ENCODE results near the gene APLN.

DNA sequence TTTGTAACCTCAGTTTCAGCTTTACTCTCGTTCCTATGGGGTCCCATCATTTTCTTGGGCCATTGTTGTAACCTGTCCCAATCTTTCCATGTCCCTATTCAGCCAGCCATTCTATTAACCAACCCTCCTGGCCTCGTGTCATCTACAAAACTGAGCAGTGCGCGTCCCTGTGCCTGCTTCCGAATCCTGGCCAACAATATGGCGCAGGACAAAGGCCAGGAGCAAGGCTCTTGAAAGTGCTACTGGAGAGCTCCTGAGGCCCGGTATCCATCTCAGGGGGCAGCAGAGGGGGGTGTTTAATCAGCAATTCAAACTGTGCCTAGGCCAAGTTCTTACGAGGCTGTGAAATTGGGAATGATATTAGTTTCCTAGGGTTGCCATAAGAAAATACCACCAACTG is 41.2 kb upstream of the APLN start:
- TF ChIP-seq, protein P1, sequence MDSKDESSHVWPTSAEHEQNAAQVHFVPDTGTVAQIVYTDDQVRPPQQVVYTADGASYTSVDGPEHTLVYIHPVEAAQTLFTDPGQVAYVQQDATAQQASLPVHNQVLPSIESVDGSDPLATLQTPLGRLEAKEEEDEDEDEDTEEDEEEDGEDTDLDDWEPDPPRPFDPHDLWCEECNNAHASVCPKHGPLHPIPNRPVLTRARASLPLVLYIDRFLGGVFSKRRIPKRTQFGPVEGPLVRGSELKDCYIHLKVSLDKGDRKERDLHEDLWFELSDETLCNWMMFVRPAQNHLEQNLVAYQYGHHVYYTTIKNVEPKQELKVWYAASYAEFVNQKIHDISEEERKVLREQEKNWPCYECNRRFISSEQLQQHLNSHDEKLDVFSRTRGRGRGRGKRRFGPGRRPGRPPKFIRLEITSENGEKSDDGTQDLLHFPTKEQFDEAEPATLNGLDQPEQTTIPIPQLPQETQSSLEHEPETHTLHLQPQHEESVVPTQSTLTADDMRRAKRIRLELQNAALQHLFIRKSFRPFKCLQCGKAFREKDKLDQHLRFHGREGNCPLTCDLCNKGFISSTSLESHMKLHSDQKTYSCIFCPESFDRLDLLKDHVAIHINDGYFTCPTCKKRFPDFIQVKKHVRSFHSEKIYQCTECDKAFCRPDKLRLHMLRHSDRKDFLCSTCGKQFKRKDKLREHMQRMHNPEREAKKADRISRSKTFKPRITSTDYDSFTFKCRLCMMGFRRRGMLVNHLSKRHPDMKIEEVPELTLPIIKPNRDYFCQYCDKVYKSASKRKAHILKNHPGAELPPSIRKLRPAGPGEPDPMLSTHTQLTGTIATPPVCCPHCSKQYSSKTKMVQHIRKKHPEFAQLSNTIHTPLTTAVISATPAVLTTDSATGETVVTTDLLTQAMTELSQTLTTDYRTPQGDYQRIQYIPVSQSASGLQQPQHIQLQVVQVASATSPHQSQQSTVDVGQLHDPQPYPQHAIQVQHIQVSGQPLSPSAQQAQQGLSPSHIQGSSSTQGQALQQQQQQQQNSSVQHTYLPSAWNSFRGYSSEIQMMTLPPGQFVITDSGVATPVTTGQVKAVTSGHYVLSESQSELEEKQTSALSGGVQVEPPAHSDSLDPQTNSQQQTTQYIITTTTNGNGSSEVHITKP (CRISPR knock-in tag; IDR thresholded peaks at IDR 0.05; ENCODE audit: low read depth), result no peak
- TF ChIP-seq ZNF329 (CRISPR knock-in tag; IDR thresholded peaks at IDR 0.05; ENCODE audit: low read depth), result no peak
- no peak for TF ChIP-seq POLR2A (IDR thresholded peaks at IDR 0.05; ENCODE audit: insufficient read depth in 1 of 2, low read depth in 2 of 2, low read length in 2 of 2)
- no peak for TF ChIP-seq TCF7L2 (IDR thresholded peaks at IDR 0.05; ENCODE audit: low read depth, low read length)
- TF ChIP-seq POLR2AphosphoS5 (IDR thresholded peaks at IDR 0.05; ENCODE audit: low read depth, low read length), result no peak
- no peak for TF ChIP-seq ZNF207 (IDR thresholded peaks at IDR 0.05; ENCODE audit: borderline replicate concordance)
- TF ChIP-seq ZNF317 (CRISPR knock-in tag; IDR thresholded peaks at IDR 0.05), result no peak
- TF ChIP-seq, protein P2, sequence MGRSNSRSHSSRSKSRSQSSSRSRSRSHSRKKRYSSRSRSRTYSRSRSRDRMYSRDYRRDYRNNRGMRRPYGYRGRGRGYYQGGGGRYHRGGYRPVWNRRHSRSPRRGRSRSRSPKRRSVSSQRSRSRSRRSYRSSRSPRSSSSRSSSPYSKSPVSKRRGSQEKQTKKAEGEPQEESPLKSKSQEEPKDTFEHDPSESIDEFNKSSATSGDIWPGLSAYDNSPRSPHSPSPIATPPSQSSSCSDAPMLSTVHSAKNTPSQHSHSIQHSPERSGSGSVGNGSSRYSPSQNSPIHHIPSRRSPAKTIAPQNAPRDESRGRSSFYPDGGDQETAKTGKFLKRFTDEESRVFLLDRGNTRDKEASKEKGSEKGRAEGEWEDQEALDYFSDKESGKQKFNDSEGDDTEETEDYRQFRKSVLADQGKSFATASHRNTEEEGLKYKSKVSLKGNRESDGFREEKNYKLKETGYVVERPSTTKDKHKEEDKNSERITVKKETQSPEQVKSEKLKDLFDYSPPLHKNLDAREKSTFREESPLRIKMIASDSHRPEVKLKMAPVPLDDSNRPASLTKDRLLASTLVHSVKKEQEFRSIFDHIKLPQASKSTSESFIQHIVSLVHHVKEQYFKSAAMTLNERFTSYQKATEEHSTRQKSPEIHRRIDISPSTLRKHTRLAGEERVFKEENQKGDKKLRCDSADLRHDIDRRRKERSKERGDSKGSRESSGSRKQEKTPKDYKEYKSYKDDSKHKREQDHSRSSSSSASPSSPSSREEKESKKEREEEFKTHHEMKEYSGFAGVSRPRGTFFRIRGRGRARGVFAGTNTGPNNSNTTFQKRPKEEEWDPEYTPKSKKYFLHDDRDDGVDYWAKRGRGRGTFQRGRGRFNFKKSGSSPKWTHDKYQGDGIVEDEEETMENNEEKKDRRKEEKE (IDR thresholded peaks at IDR 0.05), result no peak
- TF ChIP-seq, protein P3, sequence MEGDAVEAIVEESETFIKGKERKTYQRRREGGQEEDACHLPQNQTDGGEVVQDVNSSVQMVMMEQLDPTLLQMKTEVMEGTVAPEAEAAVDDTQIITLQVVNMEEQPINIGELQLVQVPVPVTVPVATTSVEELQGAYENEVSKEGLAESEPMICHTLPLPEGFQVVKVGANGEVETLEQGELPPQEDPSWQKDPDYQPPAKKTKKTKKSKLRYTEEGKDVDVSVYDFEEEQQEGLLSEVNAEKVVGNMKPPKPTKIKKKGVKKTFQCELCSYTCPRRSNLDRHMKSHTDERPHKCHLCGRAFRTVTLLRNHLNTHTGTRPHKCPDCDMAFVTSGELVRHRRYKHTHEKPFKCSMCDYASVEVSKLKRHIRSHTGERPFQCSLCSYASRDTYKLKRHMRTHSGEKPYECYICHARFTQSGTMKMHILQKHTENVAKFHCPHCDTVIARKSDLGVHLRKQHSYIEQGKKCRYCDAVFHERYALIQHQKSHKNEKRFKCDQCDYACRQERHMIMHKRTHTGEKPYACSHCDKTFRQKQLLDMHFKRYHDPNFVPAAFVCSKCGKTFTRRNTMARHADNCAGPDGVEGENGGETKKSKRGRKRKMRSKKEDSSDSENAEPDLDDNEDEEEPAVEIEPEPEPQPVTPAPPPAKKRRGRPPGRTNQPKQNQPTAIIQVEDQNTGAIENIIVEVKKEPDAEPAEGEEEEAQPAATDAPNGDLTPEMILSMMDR (CRISPR knock-in tag; IDR thresholded peaks at IDR 0.05), result no peak
- no peak for TF ChIP-seq RAD21 (CRISPR knock-in tag; IDR thresholded peaks at IDR 0.05)
- TF ChIP-seq RNF2 (conservative IDR thresholded peaks at IDR 0.05; ENCODE audit: low read depth), result no peak
- TF ChIP-seq, protein P4, sequence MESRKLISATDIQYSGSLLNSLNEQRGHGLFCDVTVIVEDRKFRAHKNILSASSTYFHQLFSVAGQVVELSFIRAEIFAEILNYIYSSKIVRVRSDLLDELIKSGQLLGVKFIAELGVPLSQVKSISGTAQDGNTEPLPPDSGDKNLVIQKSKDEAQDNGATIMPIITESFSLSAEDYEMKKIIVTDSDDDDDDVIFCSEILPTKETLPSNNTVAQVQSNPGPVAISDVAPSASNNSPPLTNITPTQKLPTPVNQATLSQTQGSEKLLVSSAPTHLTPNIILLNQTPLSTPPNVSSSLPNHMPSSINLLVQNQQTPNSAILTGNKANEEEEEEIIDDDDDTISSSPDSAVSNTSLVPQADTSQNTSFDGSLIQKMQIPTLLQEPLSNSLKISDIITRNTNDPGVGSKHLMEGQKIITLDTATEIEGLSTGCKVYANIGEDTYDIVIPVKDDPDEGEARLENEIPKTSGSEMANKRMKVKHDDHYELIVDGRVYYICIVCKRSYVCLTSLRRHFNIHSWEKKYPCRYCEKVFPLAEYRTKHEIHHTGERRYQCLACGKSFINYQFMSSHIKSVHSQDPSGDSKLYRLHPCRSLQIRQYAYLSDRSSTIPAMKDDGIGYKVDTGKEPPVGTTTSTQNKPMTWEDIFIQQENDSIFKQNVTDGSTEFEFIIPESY (CRISPR knock-in tag; IDR thresholded peaks at IDR 0.05), result no peak
- no peak for TF ChIP-seq ZNF501 (CRISPR knock-in tag; IDR thresholded peaks at IDR 0.05)
- TF ChIP-seq, protein P5, sequence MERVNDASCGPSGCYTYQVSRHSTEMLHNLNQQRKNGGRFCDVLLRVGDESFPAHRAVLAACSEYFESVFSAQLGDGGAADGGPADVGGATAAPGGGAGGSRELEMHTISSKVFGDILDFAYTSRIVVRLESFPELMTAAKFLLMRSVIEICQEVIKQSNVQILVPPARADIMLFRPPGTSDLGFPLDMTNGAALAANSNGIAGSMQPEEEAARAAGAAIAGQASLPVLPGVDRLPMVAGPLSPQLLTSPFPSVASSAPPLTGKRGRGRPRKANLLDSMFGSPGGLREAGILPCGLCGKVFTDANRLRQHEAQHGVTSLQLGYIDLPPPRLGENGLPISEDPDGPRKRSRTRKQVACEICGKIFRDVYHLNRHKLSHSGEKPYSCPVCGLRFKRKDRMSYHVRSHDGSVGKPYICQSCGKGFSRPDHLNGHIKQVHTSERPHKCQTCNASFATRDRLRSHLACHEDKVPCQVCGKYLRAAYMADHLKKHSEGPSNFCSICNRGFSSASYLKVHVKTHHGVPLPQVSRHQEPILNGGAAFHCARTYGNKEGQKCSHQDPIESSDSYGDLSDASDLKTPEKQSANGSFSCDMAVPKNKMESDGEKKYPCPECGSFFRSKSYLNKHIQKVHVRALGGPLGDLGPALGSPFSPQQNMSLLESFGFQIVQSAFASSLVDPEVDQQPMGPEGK (CRISPR knock-in tag; IDR thresholded peaks at IDR 0.05), result no peak
